Measurements from ENCODE around the gene BMS1. TPM values are rescaled to one million over a fixed set of nuclear protein-coding genes. Genes with fewer than 3 reads are reported as not detected.

BMS1 gene
- total RNA-seq, 4 donors from 2014 or later: 11.6 to 14.9 (median 14.2) TPM

GRCh38 chr10:42864575-42864974 is 82.0 kb downstream of the BMS1 start:
- H3K27ac ChIP-seq: no peak overlapping the region
- 16 to 23% methylated on average over 8 of the region's 8 CpGs for WGBS, 2 donors
- peaks cover 0 to 14% (median 2%) of the 10 kb centered on the region in 4 donors for H3K4me1 ChIP-seq
- DNase-seq (ENCODE audit: low spot score in 2 of 2): no peak
- no peaks in the 10 kb centered on the region for H3K9me3 ChIP-seq
- H3K4me3 ChIP-seq: no peak overlapping the region
- H3K27me3 ChIP-seq: peaks cover 0 to 57% of the 10 kb centered on the region in 2 donors
- TF ChIP-seq EP300 (IDR thresholded peaks at IDR 0.05) (no peak), POLR2A (IDR thresholded peaks at IDR 0.05) (no peak), CTCF (IDR thresholded peaks at IDR 0.05) (no peak)
- no peaks in the 10 kb centered on the region for H3K36me3 ChIP-seq

- no peak for TF ChIP-seq CTCF (IDR thresholded peaks at IDR 0.05)
- H3K9me3 ChIP-seq: no peaks in the 10 kb centered on the region
- H3K36me3 ChIP-seq: no peaks in the 10 kb centered on the region
- peaks cover 0 to 47% of the 10 kb centered on the region in 2 donors for H3K27me3 ChIP-seq
- H3K4me1 ChIP-seq: peaks cover 0 to 14% (median 2%) of the 10 kb centered on the region in 4 donors
- DNase-seq (ENCODE audit: low spot score in 2 of 2): no peak
- H3K4me3 ChIP-seq: no peak overlapping the region
- WGBS, 2 donors: 44 to 63% methylated on average over 7 to 15 of the region's 18 CpGs
- H3K27ac ChIP-seq: no peak overlapping the region
Observed at GRCh38 chr10:42865716-42866114, 83.1 kb downstream of the BMS1 start.

- no peak overlapping the region for H3K27ac ChIP-seq
- peak overlapping the region in 2 of 4 donors; percentile 3 to 35 for H3K4me3 ChIP-seq
- DNase-seq (ENCODE audit: low spot score in 2 of 2): peak; percentile 43
- WGBS, 2 donors: 1 to 2% methylated on average over 51 to 58 of the region's 87 CpGs
- no peaks in the 10 kb centered on the region for H3K36me3 ChIP-seq
- H3K4me1 ChIP-seq: peaks cover 0 to 17% (median 2%) of the 10 kb centered on the region in 4 donors
- peaks cover 0 to 42% of the 10 kb centered on the region in 2 donors for H3K27me3 ChIP-seq
- no peak for TF ChIP-seq POLR2A (IDR thresholded peaks at IDR 0.05)
- TF ChIP-seq EP300 (IDR thresholded peaks at IDR 0.05): no peak
- peak; percentile 37 to 73 (median 61) for TF ChIP-seq CTCF (IDR thresholded peaks at IDR 0.05)
- no peaks in the 10 kb centered on the region for H3K9me3 ChIP-seq
Observed at GRCh38 chr10:42866115-42866995, 83.8 kb downstream of the BMS1 start.

- H3K4me1 ChIP-seq: peaks cover 0 to 17% (median 2%) of the 10 kb centered on the region in 4 donors
- no peak overlapping the region for H3K4me3 ChIP-seq
Observed at GRCh38 chr10:42867571-42867970, 85.0 kb downstream of the BMS1 start.

More at GRCh38 chr10:42867571-42867970, 85.0 kb downstream of the BMS1 start:
- no peak for DNase-seq (ENCODE audit: low spot score in 2 of 2)
- Histone ChIP-seq H3K9me3 (no peaks in the 10 kb centered on the region), H3K36me3 (no peaks in the 10 kb centered on the region), H3K27ac (no peak overlapping the region), H3K27me3 (peaks cover 0 to 31% of the 10 kb centered on the region in 2 donors)
- no peak for TF ChIP-seq EP300 (IDR thresholded peaks at IDR 0.05)
- TF ChIP-seq CTCF (IDR thresholded peaks at IDR 0.05): no peak
- TF ChIP-seq POLR2A (IDR thresholded peaks at IDR 0.05): no peak
- 93 to 97% methylated on average over 9 of the region's 9 CpGs for WGBS, 2 donors
